ENCODE measurements around the gene MPRIP.

DNA sequence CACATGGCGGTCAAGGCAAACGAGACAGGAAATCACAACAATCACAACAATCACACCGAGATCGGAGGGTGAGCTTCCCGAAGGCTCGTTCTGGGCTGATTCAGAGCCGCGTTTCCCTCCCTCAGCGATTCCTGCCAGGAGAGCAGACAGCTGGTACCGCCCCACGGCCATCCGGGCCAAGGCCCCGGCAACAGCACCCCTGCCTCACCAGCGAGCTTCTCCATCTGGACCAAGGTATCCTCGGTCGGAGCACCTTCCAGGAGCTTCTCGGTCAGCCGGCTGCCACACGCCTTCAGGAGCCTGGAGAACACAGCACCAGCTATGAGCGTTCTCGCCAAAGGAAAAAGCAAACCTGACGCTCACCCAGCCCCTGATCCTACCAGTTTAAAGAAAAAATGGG lies 179.1 kb downstream of the MPRIP start:
- TF ChIP-seq, protein P1, sequence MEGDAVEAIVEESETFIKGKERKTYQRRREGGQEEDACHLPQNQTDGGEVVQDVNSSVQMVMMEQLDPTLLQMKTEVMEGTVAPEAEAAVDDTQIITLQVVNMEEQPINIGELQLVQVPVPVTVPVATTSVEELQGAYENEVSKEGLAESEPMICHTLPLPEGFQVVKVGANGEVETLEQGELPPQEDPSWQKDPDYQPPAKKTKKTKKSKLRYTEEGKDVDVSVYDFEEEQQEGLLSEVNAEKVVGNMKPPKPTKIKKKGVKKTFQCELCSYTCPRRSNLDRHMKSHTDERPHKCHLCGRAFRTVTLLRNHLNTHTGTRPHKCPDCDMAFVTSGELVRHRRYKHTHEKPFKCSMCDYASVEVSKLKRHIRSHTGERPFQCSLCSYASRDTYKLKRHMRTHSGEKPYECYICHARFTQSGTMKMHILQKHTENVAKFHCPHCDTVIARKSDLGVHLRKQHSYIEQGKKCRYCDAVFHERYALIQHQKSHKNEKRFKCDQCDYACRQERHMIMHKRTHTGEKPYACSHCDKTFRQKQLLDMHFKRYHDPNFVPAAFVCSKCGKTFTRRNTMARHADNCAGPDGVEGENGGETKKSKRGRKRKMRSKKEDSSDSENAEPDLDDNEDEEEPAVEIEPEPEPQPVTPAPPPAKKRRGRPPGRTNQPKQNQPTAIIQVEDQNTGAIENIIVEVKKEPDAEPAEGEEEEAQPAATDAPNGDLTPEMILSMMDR (IDR thresholded peaks at IDR 0.05; ENCODE audit: poor library complexity), result no peak
- TF ChIP-seq EZH2phosphoT487 (IDR thresholded peaks at IDR 0.05; ENCODE audit: low read depth, severe bottlenecking, unreplicated experiment), result no peak
